Neural cell (in vitro differentiated cells): ENCODE measurements around the gene DBN1. TPM values are rescaled to one million over a fixed set of nuclear protein-coding genes. Genes with fewer than 3 reads are reported as not detected.

Experiments
- H2AFZ ChIP-seq: fragments of 200-600, 300-800 bp; sonication (generic), shearing (Covaris generic); 2 replicates; pipeline ENCODE4 v1.6.0; 2014; ENCODE audit warnings: low read depth, mild to moderate bottlenecking, antibody characterized with exemption, low read length, moderate library complexity
- H3F3A ChIP-seq: fragments of 200-600 bp; shearing (Covaris generic); 2 replicates; pipeline ENCODE4 v1.6.1; 2016; ENCODE audit warnings: mild to moderate bottlenecking, moderate library complexity, mixed read lengths, antibody characterized with exemption, low read length; ENCODE audit not compliant: insufficient read depth, poor library complexity, severe bottlenecking
- H3K27ac ChIP-seq: fragments of 200-600, 300-800 bp; sonication (generic), shearing (Covaris generic); 2 replicates; pipeline ENCODE4 v1.5.1; 2014; ENCODE audit warnings: mild to moderate bottlenecking, low read length, moderate library complexity
- H3K27me3 ChIP-seq: fragments of 300-800, 200-600 bp; sonication (generic), shearing (Covaris generic); 2 replicates; pipeline ENCODE4 v1.6.0; 2014; ENCODE audit warnings: mild to moderate bottlenecking, low read depth, low read length, moderate library complexity; ENCODE audit not compliant: insufficient read depth
- H3K36me3 ChIP-seq: fragments of 300-800, 200-600 bp; sonication (generic), shearing (Covaris generic); 2 replicates; pipeline ENCODE4 v1.5.1; 2014; ENCODE audit warnings: mild to moderate bottlenecking, antibody characterized with exemption, low read length, moderate library complexity; ENCODE audit not compliant: insufficient read depth
- H3K4me2 ChIP-seq: fragments of 300-800, 200-600 bp; sonication (generic), shearing (Covaris generic); 2 replicates; pipeline ENCODE4 v1.6.0; 2014; ENCODE audit warnings: mild to moderate bottlenecking, low read length
- H3K4me3 ChIP-seq: fragments of 300-800, 200-600 bp; sonication (generic), shearing (Covaris generic); 2 replicates; pipeline ENCODE4 v1.5.1; 2014; ENCODE audit warnings: mild to moderate bottlenecking, low read length, moderate library complexity
- H3K79me2 ChIP-seq: fragments of 200-600 bp; shearing (Covaris generic); replicated peaks from 2 replicates; pipeline ENCODE4 v1.6.0; 2014; ENCODE audit warnings: mild to moderate bottlenecking, low read length, moderate library complexity; ENCODE audit not compliant: insufficient read depth
- H3K9ac ChIP-seq: fragments of 300-800, 200-600 bp; sonication (generic), shearing (Covaris generic); 2 replicates; pipeline ENCODE4 v1.6.1; 2016; ENCODE audit warnings: mild to moderate bottlenecking, low read length, mixed read lengths
- H3K9me2 ChIP-seq: fragments of 200-600 bp; shearing (Covaris generic); 2 replicates; pipeline ENCODE4 v1.6.1; 2016; ENCODE audit warnings: mild to moderate bottlenecking, low read length, mixed read lengths; ENCODE audit not compliant: insufficient read depth
- H3K9me3 ChIP-seq: fragments of 200-600, 300-800 bp; sonication (generic), shearing (Covaris generic); 2 replicates; pipeline ENCODE4 v1.6.1; 2016; ENCODE audit warnings: mild to moderate bottlenecking, mixed run types, low read length, moderate library complexity, mixed read lengths
- H4K20me1 ChIP-seq: fragments of 200-600 bp; shearing (Covaris generic); 2 replicates; pipeline ENCODE4 v1.6.1; 2016; ENCODE audit warnings: mild to moderate bottlenecking, mixed run types; ENCODE audit not compliant: insufficient read depth
- EP300 ChIP-seq: fragments of 450-650 bp; conservative IDR thresholded peaks from 2 replicates; pipeline ENCODE4 v1.6.1; 2014; ENCODE audit warnings: antibody characterized with exemption, mild to moderate bottlenecking, moderate library complexity; ENCODE audit not compliant: poor library complexity, severe bottlenecking
- EZH2 ChIP-seq: fragments of 200-600, 300-800 bp; shearing (Covaris generic), sonication (generic); IDR thresholded peaks from 2 replicates; pipeline ENCODE4 v1.6.1; 2014; ENCODE audit warnings: antibody characterized with exemption, low read length, borderline replicate concordance, mild to moderate bottlenecking; ENCODE audit not compliant: insufficient read depth, poor library complexity, severe bottlenecking
- MXI1 ChIP-seq: fragments of 450-650 bp; conservative IDR thresholded peaks from 2 replicates; pipeline ENCODE4 v1.6.1; 2014; ENCODE audit warnings: antibody characterized with exemption, mild to moderate bottlenecking; ENCODE audit not compliant: poor library complexity, severe bottlenecking
- POLR2AphosphoS5 ChIP-seq: IDR thresholded peaks from 2 replicates; pipeline ENCODE4 v1.6.1; 2012
- RAD21 ChIP-seq: fragments of 450-650 bp; conservative IDR thresholded peaks from 2 replicates; pipeline ENCODE4 v1.6.1; 2014; ENCODE audit warnings: antibody characterized with exemption, mild to moderate bottlenecking, moderate library complexity
- SMC3 ChIP-seq: fragments of 450-650 bp; conservative IDR thresholded peaks from 2 replicates; pipeline ENCODE4 v1.6.1; 2014; ENCODE audit warnings: antibody characterized with exemption, mild to moderate bottlenecking, moderate library complexity; ENCODE audit not compliant: poor library complexity
- TAF1 ChIP-seq: IDR thresholded peaks from 2 replicates; pipeline ENCODE4 v1.6.1; 2012; ENCODE audit warnings: low read depth
- polyA plus RNA-seq: library from polyadenylated mRNA; depleted of rRNA; stranded (reverse); fragments of >200 nt; gene quantifications from 2 replicates; pipeline ENCODE4 v1.2.3, GENCODE V29; 2014
- TF ChIP-seq, protein P1 (sequence below): IDR thresholded peaks from 2 replicates; pipeline ENCODE4 v1.6.1; 2012; ENCODE audit warnings: borderline replicate concordance
- TF ChIP-seq, protein P2 (sequence below): fragments of 450-650 bp; IDR thresholded peaks from 2 replicates; pipeline ENCODE4 v1.5.1; 2014; ENCODE audit warnings: antibody characterized with exemption, mild to moderate bottlenecking, moderate library complexity; ENCODE audit not compliant: poor library complexity, severe bottlenecking

DBN1 gene
- polyA plus RNA-seq, 1 donor from 2014 or later: 319 TPM

DNA sequence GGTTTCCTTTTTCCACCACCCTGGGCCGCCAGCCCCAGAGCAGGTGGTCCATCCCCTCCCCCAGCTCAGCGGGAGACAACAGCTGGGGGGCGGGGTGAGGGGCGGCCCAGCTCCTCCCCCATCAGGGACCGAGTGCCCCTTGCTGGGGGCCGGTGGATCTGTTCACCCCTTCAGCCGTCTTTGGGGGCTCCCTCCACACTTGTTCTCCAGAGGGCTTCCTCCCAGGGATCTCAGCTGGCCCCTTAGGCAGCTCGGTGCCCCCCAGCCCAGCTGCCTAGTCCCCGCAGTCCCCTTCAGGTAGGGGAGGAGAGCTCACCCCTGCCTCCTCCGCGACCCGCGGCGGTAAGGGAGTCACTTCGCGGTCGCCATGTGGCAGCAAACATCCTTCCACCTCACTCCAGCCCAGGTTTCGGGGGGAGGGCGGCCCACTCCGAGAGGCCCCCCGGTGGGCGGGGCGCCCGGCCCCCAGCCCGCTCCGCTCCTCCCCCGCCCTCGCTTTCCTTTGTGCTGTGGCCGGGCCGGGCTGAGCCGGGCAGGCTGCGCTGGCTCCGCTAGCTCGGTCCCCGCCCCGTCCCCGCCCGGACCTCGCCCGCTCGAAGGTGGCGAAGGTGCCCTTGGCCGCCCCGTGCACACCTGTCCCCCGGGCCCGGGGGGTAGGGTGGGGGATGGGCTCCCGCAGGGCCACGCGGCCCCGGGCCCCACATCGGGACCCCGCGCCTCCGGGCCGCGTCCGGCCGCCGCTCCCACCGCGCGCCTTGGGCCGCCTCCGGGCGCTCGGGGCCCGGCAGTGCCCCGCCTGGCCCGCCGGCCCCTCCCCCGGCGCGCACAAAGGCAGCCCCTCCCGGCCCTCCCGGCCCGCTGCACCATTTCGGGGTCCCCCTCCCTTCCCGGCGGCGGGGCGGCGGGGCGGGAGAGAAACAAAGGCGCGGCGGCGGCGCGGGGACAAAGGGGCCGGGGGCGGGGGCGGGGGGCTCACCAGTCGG, 683 bp downstream of the DBN1 start:
- no peaks in the 10 kb centered on the region for H3K36me3 ChIP-seq
- H3K4me3 ChIP-seq: peak overlapping the region; percentile 98
- H4K20me1 ChIP-seq: peaks cover 34% of the 10 kb centered on the region
- TF ChIP-seq RAD21 (no peak), TAF1 (no peak), EP300 (peak; percentile 29), MXI1 (peak; percentile 83), POLR2AphosphoS5 (peak; percentile 67), SMC3 (no peak), EZH2 (no peak)
- TF ChIP-seq, protein P1, sequence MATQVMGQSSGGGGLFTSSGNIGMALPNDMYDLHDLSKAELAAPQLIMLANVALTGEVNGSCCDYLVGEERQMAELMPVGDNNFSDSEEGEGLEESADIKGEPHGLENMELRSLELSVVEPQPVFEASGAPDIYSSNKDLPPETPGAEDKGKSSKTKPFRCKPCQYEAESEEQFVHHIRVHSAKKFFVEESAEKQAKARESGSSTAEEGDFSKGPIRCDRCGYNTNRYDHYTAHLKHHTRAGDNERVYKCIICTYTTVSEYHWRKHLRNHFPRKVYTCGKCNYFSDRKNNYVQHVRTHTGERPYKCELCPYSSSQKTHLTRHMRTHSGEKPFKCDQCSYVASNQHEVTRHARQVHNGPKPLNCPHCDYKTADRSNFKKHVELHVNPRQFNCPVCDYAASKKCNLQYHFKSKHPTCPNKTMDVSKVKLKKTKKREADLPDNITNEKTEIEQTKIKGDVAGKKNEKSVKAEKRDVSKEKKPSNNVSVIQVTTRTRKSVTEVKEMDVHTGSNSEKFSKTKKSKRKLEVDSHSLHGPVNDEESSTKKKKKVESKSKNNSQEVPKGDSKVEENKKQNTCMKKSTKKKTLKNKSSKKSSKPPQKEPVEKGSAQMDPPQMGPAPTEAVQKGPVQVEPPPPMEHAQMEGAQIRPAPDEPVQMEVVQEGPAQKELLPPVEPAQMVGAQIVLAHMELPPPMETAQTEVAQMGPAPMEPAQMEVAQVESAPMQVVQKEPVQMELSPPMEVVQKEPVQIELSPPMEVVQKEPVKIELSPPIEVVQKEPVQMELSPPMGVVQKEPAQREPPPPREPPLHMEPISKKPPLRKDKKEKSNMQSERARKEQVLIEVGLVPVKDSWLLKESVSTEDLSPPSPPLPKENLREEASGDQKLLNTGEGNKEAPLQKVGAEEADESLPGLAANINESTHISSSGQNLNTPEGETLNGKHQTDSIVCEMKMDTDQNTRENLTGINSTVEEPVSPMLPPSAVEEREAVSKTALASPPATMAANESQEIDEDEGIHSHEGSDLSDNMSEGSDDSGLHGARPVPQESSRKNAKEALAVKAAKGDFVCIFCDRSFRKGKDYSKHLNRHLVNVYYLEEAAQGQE: peak; percentile 26
- TF ChIP-seq, protein P2, sequence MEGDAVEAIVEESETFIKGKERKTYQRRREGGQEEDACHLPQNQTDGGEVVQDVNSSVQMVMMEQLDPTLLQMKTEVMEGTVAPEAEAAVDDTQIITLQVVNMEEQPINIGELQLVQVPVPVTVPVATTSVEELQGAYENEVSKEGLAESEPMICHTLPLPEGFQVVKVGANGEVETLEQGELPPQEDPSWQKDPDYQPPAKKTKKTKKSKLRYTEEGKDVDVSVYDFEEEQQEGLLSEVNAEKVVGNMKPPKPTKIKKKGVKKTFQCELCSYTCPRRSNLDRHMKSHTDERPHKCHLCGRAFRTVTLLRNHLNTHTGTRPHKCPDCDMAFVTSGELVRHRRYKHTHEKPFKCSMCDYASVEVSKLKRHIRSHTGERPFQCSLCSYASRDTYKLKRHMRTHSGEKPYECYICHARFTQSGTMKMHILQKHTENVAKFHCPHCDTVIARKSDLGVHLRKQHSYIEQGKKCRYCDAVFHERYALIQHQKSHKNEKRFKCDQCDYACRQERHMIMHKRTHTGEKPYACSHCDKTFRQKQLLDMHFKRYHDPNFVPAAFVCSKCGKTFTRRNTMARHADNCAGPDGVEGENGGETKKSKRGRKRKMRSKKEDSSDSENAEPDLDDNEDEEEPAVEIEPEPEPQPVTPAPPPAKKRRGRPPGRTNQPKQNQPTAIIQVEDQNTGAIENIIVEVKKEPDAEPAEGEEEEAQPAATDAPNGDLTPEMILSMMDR: peak; percentile 25
- peaks cover 4% of the 10 kb centered on the region for H3F3A ChIP-seq
- no peaks in the 10 kb centered on the region for H3K9me3 ChIP-seq
- H3K27ac ChIP-seq: peak overlapping the region; percentile 92
- H3K9me2 ChIP-seq: no peaks in the 10 kb centered on the region
- peaks cover 51% of the 10 kb centered on the region for H3K79me2 ChIP-seq
- H3K4me2 ChIP-seq: peak overlapping the region; percentile 93
- no peaks in the 10 kb centered on the region for H3K27me3 ChIP-seq
- no peak overlapping the region for H2AFZ ChIP-seq
- H3K9ac ChIP-seq: peak overlapping the region; percentile 98

DNA sequence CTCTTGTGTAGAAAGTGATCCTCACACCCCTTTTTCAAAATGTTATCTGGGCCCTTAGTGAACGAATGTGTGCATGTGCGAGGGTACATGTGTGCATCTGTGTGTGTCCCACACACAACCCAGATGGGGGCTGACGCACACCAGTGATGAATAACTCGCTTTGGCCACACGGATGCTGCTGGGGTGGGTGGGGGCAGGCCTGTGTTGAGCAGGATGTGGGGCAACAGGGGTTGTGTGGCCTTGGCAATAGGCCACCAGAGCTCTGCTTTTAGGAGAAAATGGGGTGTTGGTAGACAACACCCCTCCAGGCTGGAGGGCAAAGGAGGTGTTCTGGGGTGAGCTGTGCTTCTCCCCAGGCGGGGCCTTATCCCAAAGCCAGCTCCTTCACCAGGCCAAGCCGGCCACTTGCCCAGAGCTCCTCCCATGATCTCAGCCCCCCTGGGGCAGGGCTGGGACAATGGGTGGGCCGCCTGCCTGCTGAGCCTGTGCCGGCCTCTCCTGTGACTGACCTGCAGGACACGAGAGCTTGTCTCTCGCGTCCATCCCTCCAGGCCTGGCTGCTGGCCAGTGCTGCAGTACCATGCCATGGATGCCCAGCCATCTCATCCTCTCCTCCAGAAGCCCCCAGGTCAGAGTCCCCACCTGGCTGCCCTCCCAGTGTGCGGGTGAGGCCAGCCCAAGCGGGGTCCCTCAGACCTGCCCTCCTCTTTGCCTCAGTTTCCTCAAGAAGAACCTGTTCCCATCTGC, 1.7 kb downstream of the DBN1 start:
- Histone ChIP-seq H3K36me3 (no peaks in the 10 kb centered on the region), H3K9me2 (no peaks in the 10 kb centered on the region), H3K9me3 (no peaks in the 10 kb centered on the region), H2AFZ (no peak overlapping the region), H4K20me1 (peaks cover 35% of the 10 kb centered on the region), H3K27ac (peak overlapping the region; percentile 92), H3K79me2 (peaks cover 55% of the 10 kb centered on the region), H3K4me3 (peak overlapping the region; percentile 98), H3K9ac (peak overlapping the region; percentile 98), H3K4me2 (peak overlapping the region; percentile 93), H3F3A (peaks cover 4% of the 10 kb centered on the region), H3K27me3 (no peaks in the 10 kb centered on the region)
- TF ChIP-seq TAF1 (no peak), MXI1 (no peak), SMC3 (no peak), EP300 (no peak), POLR2AphosphoS5 (no peak), RAD21 (no peak), EZH2 (no peak)
- TF ChIP-seq, protein P2: no peak
- TF ChIP-seq, protein P1: no peak
